Endothelial cell of umbilical vein (primary cell): ENCODE results near the gene FNDC8.
"Not testable (repeated sequence)": the region's sequence is repeated elsewhere in the genome, so short reads cannot be mapped to it uniquely, and the experiment has no call there.

Experiments
- CTCF ChIP-seq, 2 donors: IDR thresholded peaks; 1 replicate in 1 of 2; 2 replicates in 1 of 2; pipeline ENCODE4 v1.5.1; 2011; ENCODE audit warnings: low read length in 2 of 2, mild to moderate bottlenecking in 2 of 2, moderate library complexity in 2 of 2, control low read depth in 1 of 2, inconsistent platforms in 1 of 2, low read depth in 1 of 2; ENCODE audit not compliant: insufficient read depth in 1 of 2; ENCODE audit errors: extremely low read depth in 1 of 2
- EZH2 ChIP-seq: IDR thresholded peaks from 2 replicates; pipeline ENCODE4 v1.6.1; 2012; ENCODE audit warnings: borderline replicate concordance, low read depth, mild to moderate bottlenecking, moderate library complexity, low read length, inconsistent platforms; ENCODE audit not compliant: severe bottlenecking
- FOS ChIP-seq: IDR thresholded peaks from 2 replicates; pipeline ENCODE4 v1.6.1; 2011; ENCODE audit warnings: mild to moderate bottlenecking, low read length, moderate library complexity, borderline replicate concordance; ENCODE audit not compliant: insufficient read depth
- JUN ChIP-seq: IDR thresholded peaks from 2 replicates; pipeline ENCODE4 v1.6.1; 2011; ENCODE audit warnings: borderline replicate concordance, low read depth; ENCODE audit not compliant: insufficient read length, insufficient read depth
- MAX ChIP-seq: IDR thresholded peaks from 2 replicates; pipeline ENCODE4 v1.6.1; 2011; ENCODE audit not compliant: insufficient read depth, insufficient read length
- MYC ChIP-seq: IDR thresholded peaks from one replicate; pipeline ENCODE4 v1.6.1; 2011; ENCODE audit warnings: mild to moderate bottlenecking, low read depth, low read length
- POLR2A ChIP-seq: IDR thresholded peaks from 2 replicates; pipeline ENCODE4 v1.6.1; 2012; ENCODE audit warnings: low read depth, mild to moderate bottlenecking, control low read depth, low read length
- POLR2AphosphoS5 ChIP-seq: IDR thresholded peaks from 2 replicates; pipeline ENCODE4 v1.6.1; 2012; ENCODE audit warnings: low read depth, mild to moderate bottlenecking, control low read depth, low read length, moderate library complexity; ENCODE audit not compliant: insufficient read depth

GRCh38 chr17:35179379-35179778 lies 58.0 kb downstream of the FNDC8 start:
- not testable (repeated sequence) for TF ChIP-seq CTCF (IDR thresholded peaks at IDR 0.05; ENCODE audit: extremely low read depth in 1 of 2, insufficient read depth in 1 of 2, low read depth in 1 of 2, low read length in 2 of 2); EZH2; JUN; POLR2A; MAX; POLR2AphosphoS5; MYC; FOS
